Activated T-cell treated with anti-CD3 and anti-CD28 coated beads, Interleukin-2, amount 50 U/mL, for 1 hour (primary cell): ENCODE results near the gene P3H3.
A peak's percentile ranks its signal among the peaks of the same experiment; 100 is the strongest.

Experiments
- DNase-seq: peaks from one replicate; pipeline ENCODE4 v3.0.0-alpha.2; 2020

The P3H3 gene

GRCh38 chr12:6809056-6809455, 19.2 kb upstream of the P3H3 start:
- DNase-seq = no peak

- no peak for DNase-seq
Observed at GRCh38 chr12:6810758-6811157, 17.4 kb upstream of the P3H3 start.

GRCh38 chr12:6813363-6813762, 14.8 kb upstream of the P3H3 start:
- DNase-seq = no peak

- DNase-seq = no peak
Observed at GRCh38 chr12:6816598-6816997, 11.6 kb upstream of the P3H3 start.

- DNase-seq = no peak
Observed at GRCh38 chr12:6817098-6817497, 11.1 kb upstream of the P3H3 start.

- no peak for DNase-seq
Observed at GRCh38 chr12:6817662-6818157, 10.5 kb upstream of the P3H3 start.

GRCh38 chr12:6818222-6818621, 10.0 kb upstream of the P3H3 start:
- DNase-seq = no peak

- DNase-seq = no peak
Observed at GRCh38 chr12:6818645-6819044, 9.6 kb upstream of the P3H3 start.

- DNase-seq = no peak
Observed at GRCh38 chr12:6819106-6820030, 8.8 kb upstream of the P3H3 start.

GRCh38 chr12:6820166-6820565, 8.0 kb upstream of the P3H3 start:
- no peak for DNase-seq

- no peak for DNase-seq
Observed at GRCh38 chr12:6821591-6822425, 6.4 kb upstream of the P3H3 start, which contains the start of gene GPR162. Gene GPR162 (plus strand): TSS chr12:6821821. CDS start chr12:6823899, 2,078 bp downstream.

- DNase-seq = no peak
Observed at GRCh38 chr12:6822426-6823135, 5.6 kb upstream of the P3H3 start.

GRCh38 chr12:6823182-6824084, 4.8 kb upstream of the P3H3 start:
- no peak for DNase-seq

- DNase-seq = no peak
Observed at GRCh38 chr12:6824085-6824775, 4.0 kb upstream of the P3H3 start.

- DNase-seq = no peak
Observed at GRCh38 chr12:6824901-6825381, 3.3 kb upstream of the P3H3 start.

GRCh38 chr12:6825398-6826124, 2.6 kb upstream of the P3H3 start:
- peak; percentile 87 for DNase-seq

- DNase-seq = no peak
Observed at GRCh38 chr12:6826125-6826733, 2.0 kb upstream of the P3H3 start.

- DNase-seq = no peak
Observed at GRCh38 chr12:6826734-6827436, 1.3 kb upstream of the P3H3 start.

- DNase-seq = peak; percentile 48
Observed at GRCh38 chr12:6827437-6827911, 733 bp upstream of the P3H3 start.
